IPS-NIHi11 (cell line): Measurements from ENCODE around the gene ZNF254.
"Not testable (repeated sequence)": the region's sequence is repeated elsewhere in the genome, so short reads cannot be mapped to it uniquely, and the experiment has no call there.

Experiments used
- DNase-seq: peaks from one replicate; pipeline ENCODE4 v3.0.0; 2012; ENCODE audit warnings: mixed read lengths, low spot score

ZNF254 gene

DNA sequence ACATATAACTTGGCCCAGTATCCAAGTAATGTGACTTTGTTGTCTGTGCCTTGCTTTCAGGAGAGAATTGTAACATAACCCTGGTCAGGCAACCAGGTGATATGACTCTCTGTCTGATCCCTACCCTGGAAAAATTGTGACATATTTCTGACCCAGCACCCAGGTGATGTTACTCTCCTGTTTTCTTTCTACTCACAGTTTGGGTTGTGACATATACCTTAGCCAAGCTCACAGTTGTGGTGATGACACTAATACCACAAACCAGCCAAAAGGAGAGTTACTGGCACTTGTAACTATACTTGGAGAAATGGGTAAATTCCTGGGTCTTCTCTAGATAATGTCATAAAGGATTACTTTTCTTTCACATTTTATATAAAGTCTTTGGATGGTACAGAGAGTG is 14.3 kb upstream of the ZNF254 start:
- no peak for DNase-seq

DNA sequence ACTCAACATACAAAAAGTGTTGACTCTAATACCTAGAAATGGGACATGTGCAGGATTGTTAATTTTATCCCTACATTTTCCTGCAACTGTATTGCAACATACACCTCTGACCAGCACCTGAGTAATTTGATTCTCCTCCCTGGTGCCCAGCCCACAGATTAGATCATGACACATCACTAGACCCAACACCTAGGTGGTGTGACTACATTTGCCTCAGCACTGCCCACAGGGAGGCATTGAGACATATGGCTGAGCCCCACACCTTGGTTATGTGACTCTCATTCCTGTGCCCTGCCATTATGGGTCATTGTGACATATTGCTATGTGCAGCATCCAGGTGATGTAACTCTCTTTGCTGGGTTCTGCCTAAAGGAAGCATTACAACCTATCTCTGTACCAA is 13.2 kb upstream of the ZNF254 start:
- DNase-seq = no peak

DNA sequence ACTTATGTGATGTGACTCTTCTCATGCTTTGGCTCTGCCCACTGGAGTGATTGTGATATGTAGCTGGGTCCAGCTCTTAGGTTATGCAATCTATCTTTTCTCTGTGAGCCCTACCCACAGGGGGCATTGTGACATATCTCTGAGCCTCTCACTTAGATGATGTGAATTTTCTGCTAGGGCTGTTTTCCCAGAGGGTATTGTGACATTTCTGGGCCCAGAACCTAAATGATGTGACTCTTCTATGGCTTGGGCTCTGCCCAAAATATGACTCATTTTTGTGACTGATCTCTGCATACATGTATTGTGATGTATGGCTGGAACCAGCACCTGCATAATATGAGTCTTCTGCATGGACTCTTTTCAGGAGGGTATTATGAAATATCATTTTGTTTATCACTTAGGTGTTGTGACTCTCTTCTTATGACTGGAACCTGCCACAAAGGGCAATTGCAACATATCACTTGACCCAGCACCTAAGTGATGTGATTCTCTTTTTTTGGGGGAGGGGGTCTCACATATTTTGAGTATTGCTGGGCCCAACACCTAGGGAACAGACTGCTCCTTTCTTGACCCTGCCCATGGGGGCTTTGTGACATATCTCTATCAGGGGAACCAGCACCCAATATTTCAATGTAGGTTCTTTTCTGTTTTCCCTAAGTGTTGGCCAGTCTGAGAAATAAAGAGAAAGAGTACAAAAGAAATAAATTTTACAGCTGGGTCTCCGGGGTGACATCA is 12.1 kb upstream of the ZNF254 start:
- no peak for DNase-seq

DNA sequence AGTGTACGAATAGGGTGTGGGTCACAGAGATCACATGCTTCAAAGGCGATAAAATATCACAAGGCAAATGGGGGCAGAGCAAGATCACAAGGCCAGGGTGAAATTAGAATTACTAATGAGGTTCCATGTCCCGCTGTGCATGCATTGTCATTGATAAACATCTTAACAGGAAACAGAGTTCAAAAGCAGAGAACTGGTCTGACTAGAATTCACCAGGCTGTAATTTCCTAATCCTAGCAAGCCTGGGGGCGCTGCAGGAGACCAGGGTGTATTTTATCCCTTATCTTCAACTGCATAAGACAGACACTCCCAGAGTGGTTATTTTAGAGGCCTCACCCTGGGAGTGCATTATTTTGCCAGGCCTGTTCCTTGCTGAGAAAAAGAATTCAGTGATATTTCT is 11.5 kb upstream of the ZNF254 start:
- DNase-seq = not testable (repeated sequence)

DNA sequence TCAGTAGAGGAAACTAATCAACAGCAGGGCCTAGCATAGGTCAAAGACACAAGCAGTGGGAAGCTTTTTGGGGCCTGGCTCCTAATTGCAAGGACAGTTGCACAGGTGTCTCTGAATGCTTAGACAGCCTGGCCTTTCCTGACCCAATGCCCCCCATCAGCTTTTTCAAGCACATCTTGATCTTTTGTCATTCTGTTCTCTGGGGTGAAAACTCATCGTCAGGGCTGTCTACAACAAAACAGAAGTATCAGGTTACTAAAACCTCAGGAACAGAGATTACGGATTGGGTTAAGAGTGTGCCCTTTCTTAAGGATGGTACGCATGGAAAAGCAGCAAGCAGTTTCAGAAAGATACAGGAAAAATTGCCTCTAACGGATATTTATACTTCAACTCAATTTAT is 8.3 kb upstream of the ZNF254 start:
- peak; percentile 29 for DNase-seq

DNA sequence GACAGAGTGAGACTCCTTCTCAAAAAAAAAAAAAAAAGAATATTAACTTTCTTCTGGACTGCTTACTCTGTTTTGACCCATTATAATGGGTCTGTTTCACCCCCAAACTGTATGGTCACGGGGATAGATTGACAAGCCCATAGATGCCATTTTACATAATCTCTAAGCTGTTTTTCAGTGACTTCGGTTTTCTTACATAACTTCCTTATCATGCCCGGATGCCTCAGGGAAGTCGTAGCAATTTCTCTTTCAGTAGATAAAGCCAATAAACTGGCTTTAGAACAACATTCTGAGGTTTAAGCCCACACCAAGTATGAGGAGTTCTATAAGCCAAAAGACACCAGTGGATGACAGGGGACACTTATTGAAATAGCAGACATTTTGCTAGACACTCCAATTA is 5.9 kb upstream of the ZNF254 start:
- DNase-seq = no peak

DNA sequence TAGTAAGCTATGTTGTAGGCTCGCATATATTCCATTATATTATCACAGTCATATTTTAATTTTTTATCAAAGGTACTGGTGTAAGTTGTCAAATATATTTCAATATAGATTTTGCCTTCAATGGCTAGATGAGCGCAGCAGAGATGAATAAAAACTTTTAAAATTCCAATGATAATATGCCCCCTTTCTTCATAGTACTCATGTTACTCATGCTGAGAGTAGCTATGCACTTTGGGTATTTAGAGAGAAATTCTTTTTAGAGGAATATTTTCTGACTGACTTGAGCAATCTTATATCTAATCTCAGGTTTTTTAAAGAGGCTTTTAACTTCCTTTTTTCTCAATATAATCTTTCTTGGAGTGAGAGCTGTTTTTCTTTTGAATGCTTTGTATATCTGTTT is 11.4 kb downstream of the ZNF254 start:
- DNase-seq = no peak

DNA sequence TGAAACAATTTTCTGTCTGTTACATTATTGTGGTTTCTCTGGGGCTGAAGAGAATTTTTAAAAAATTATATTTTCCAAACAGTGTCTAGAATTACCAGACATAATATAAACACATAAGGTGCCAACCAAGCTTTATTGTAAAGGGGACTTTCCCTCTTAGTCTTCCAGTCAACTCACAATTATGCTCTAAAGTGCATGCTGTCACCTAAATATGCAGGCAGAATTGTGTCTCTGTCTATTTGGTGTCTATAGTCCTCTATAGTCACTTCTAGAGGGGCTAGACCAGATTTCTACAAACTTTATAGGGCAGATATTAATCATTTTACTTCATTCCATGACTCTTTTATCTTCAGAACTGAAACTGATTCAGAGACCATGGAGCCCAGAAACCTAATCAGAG is 12.8 kb downstream of the ZNF254 start:
- no peak for DNase-seq

DNA sequence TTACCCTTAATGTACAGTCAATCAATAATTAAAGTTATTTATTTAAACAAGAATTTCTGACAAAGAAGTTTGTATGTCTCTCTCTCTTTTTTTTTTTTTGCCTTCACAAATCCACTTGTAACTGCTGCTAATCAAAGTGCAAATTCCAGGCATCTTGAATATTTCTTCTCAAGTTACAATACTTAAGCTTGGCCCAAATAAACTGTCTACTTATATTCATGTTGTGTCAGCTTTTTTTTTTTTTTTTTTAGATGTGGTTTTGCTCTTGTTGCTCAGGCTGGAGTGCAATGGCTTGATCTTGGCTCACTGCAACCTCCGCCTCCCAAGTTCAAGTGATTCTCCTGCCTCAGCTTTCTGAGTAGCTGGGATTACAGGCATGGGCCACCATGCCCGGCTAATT is 13.6 kb downstream of the ZNF254 start:
- DNase-seq = not testable (repeated sequence)

DNA sequence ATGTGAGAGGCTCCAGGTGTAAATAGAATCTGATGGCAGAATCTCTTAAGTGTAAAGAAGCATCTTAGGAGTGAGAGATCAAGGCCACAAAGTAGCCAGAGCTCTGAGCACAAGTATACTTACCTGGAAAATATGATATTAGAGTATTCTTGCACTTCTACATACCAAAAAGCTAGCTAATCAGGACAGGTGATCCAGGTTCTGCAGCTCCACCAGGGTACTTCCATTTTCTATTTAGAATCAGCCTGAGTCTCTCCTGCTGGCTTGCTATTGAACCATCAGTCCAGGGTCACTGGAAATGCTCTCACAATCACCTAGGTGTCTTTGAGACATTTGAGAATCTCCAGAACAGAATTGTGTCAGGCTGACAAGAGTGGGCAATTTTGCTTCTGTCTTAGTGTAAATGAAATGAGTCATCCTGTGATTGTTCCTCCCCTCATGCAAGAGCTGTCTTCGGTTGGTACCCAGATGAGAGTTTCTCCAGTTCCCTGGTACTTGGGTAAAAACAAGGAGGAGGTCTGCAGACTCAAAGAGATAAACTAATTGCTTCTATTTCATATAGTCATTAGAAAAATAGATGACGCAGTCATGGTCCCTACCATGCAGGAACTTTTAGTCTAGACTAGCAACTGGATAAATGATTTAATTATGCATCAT is 14.6 kb downstream of the ZNF254 start:
- no peak for DNase-seq

DNA sequence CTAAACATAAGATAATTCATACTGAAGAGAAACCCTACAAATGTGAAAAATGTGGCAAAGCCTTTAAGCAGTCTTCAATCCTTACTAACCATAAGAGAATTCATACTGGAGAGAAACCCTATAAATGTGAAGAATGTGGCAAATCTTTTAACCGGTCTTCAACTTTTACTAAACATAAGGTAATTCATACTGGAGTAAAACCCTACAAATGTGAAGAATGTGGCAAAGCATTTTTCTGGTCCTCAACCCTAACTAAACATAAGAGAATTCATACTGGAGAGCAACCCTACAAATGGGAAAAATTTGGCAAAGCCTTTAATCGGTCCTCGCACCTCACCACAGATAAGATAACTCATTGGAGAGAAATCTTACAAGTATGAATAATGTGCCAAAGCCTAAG is 40.6 kb downstream of the ZNF254 start:
- no peak for DNase-seq

DNA sequence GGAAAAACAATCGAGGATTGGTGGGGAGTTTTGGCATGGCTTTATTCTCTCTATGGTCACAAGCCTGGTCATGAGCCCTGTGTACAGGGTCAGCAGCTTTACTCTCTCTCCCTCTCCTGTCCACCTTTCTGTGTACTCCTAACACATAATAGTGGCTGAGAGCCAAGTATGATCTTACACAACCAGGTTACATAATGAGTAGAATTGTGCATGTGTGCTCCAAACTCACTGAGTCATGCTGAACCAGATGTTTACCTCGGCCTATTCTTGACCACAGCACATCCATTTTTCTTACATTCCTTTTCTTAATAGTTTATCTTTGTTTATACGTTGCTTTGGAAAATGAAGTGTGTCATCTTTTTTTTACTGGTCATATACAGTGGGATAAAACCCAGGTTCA is 53.1 kb downstream of the ZNF254 start:
- DNase-seq = no peak

DNA sequence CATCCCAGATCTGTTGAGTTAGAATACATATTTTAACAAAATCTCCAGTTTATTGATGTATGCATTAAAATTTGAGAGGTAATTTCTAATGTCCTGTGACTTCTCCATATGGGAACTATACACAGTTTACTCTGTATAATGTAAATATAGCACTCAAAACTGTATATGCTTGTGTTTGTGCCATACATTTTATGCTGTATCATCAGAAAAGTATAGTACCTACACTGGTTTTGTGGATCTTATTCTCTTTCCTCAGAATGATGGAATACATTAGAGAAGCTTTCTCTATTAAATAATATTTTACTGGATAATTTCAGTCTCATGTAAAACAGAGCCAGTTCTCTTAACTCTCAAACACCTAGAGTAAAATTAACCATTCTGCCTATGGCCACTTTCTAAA is 53.6 kb downstream of the ZNF254 start:
- no peak for DNase-seq

DNA sequence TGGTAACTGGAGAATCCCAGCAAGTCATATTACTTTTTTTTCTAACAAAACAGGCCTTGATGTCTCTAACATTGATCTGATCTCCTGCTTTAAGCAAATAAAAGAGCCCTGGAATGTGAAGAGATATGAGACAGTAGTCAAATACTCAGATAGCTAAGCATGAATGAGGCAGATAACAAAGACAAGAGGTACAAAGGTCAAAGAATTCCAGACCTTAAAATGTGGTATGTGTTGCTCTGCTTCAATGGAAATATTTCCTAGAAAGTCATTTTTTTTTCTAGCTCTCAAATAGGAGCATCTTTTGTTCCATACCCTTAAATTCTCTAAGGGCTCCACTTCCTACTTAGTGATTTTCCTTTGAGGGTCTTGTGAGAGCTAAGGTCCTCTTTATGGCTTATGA is 54.6 kb downstream of the ZNF254 start:
- DNase-seq = no peak

DNA sequence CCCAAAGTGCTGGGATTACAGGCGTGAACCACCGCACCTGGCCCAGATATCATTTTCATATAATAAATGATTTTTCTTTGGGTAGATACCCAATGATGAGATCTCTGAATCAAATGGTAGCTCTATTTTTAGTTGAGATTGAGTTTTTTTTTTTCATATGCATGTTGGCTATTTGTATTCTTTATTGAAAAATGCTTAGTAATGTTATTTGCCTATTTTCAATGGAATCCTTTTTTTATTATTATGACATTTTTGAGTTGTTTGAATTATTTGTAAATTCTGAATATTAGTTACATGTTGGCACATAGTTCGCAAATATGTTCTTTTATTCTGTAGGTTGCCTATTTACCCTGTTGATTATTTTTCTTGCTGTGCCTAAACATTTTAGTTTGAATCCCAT is 55.8 kb downstream of the ZNF254 start:
- no peak for DNase-seq

DNA sequence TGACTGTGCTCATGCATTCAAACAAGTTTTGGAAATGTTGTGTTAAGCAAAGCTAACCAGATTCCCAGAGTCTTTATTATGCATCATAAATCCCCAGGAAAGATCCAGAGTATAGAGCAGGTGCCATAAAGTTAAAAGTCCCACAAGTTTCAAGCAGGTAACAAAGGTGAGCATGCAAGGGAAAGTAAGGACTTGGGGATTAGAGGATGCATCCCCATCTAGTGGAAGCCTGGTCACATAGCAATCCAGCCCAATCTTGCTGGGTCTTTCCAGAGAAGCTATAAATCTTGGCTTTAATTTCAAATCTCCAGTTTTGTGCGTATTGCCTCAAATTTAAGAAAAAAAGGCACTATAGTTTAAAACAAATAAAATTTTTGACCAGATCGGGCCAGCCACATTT is 72.7 kb downstream of the ZNF254 start:
- peak; percentile 25 for DNase-seq

DNA sequence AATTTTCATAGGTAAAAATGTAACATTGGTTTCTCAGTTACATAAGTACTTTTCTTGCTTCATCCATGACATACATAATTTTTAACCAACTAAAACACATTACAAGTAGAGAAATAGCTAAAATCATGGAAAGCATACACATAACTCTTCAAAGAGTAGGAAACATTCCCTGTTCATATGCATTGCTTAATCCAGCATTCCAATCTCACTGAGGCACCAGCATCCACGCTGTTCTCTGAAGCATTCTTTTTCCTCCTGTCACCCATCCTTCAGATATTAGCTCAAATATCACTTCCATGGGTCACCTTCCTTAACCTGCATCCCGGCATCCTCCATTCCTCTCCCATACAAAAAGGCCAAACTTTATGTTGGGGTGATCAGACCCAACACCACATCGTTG is 79.1 kb downstream of the ZNF254 start:
- DNase-seq = no peak

DNA sequence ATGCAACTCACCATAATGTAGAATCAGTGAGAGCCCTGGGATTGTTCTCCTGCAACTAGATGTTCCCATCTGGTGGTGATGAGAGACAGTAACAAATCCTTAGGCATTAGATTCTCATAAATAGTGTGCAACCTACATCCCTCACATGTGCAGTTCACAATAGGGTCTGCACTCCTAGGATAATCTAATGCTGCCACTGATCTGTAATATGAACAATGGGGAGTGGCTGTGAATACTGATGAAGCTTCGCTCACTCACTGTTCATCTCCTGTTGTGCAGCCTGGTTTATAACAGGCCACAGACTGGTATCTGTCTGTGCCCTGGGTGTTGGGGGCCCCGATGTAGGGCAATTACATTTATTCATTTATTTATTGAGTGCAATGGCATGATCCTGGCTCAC is 86.9 kb downstream of the ZNF254 start:
- no peak for DNase-seq

DNA sequence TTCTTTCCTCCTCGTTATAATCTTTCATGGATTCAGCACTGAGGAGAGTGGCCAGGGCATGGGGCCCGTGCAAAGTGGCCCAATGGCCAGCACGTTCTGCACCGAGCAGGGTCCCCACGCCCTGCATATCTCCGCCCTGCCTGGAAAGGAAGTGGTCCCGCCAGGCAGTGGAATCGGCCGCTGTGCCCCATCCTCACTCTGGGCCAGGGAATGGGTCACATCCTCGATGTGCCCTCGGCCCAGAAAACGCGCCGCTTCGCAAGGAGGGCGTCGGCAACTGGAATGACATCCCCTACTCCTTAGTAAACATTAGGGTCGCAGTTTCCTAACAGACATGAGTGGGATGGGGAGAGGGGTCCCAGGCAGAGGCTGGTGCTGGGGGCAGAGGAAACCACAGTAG is 90.7 kb downstream of the ZNF254 start:
- no peak for DNase-seq

DNA sequence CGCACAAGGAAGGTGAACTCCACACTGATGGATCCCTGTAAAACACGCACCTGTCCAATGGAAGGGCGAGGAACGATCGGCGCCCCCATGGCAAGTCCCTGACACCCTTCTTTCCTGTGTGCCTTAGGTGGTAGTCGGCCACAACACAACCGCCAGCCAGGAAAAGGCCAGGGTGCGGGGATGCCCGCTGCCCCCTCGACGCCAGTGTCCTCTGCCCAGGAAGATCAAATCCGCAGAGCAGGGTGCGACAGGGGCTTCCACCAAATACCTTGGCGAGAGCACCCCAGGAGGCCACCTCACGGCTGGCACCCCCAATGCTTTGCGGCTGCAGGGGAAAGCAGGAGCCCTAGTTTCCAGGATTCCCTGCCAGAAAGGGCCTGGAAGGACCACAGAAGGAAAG is 91.2 kb downstream of the ZNF254 start:
- no peak for DNase-seq
